GM19240 (cell line): ENCODE results near the gene GMPR.
"Not testable (repeated sequence)": the region's sequence is repeated elsewhere in the genome, so short reads cannot be mapped to it uniquely, and the experiment has no call there.

Source experiments
- DNase-seq: peaks from one replicate; pipeline ENCODE4 v3.0.0; 2011; ENCODE audit warnings: low spot score; ENCODE audit not compliant: insufficient read length

Gene GMPR

GRCh38 chr6:16225062-16225731 lies 13.2 kb upstream of the GMPR start:
- not testable (repeated sequence) for DNase-seq

DNA sequence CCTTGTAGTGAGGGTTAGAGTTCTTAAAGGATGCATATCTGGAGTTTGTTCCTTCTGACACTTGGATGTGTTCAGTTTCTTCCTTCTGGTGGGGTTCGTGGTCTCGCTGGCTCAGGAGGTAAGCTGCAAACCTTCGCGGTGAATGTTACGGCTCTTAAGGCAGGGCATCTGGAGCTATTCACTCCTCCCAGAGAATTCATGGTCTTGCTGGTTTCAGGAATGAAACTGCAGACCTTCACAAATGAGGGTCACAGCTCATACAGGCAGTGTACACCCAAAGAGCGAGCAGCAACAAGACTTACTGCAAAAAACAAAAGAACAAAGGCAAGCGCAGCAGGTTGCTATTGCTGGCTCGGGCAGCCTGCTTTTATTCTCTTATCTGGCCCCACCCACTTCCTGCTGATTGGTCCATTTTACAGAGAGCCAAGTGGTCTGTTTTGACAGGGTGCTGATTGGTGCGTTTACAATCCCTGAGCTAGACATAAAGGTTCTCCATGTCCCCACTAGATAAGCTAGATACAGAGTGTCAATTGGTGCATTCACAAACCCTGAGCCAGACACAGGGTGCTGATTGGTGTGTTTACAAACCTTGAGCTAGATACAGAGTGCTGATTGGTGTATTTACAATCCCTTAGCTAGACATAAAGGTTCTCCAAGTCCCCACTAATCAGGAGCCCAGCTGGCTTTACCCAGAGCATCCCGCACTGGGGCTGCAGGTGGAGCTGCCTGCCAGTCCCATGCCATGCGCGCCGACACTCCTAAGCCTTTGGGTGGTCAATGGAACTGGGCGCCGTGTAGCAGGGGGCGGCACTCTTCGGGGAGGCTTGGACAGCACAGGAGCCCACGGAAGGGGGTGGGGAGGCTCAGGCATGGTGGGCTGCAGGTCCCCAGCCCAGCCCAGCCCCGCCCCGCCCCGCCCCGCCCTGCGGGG lies 12.0 kb upstream of the GMPR start:
- not testable (repeated sequence) for DNase-seq

DNA sequence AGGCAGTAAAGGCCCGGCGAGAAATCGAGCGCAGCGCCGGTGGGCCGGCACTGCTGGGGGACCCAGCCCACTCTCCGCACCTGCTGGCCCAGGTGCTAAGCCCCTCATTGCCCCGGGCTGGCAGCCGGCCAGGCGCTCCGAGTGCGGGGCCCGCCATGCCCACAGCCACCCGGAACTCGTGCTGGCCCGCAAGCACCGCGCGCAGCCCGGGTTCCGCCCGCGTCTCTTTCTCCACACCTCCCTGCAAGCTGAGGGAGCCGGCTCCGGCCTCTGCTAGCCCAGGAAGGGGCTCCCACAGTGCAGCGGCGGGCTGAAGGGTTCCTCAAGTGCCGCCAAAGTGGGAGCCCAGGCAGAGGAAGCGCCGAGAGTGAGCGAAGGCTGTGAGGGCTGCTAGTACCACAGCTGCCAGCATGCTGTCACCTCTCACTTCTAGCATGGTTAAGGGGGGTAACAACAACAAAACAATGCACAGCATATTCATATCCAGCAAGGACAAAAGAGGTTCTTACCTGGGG lies 11.3 kb upstream of the GMPR start:
- no peak for DNase-seq

DNA sequence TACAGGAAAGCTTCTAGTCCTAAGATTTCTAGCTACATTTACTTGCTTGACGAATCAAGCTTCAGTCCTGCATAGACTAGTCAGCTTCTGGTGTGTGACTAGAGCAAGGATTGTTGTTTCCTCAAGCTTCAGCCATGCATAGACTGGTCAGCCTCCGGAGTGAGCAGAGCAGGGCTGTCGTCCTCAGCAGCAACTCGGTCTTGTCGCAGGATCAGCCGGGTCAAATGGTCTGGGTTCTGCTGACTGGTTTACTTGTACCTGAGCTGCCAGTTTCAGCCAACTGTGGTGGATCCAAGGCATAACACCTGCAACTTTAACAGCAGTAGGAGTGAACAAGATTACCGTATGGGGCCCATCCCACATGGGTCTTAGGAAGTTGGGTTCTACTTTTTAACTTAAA lies 10.8 kb upstream of the GMPR start:
- no peak for DNase-seq

- no peak for DNase-seq
These were observed 10.3 kb upstream of the GMPR start for GRCh38 chr6:16228043-16228442.

- no peak for DNase-seq
These were observed 9.4 kb upstream of the GMPR start for GRCh38 chr6:16228709-16229665.

DNA sequence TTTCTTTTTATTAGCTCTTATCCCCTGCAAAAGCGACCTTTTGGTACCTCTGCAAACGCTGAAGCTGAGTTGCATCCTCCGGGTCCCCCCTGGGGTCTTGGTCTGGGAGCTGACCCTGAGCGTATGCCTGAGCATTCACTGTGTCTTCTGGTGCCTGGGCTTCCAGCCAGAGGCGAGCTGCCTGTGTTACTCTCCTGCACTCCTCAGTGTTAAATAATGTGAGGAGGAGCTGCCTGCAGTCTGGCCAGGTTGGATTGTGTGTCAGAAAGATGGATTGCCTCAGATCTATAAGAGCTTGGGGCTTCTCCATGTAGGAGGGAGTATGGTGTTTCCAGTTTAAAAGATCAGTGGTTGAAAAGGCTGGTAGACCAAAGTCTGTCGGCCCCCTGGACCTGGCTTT lies 8.7 kb upstream of the GMPR start:
- no peak for DNase-seq

DNA sequence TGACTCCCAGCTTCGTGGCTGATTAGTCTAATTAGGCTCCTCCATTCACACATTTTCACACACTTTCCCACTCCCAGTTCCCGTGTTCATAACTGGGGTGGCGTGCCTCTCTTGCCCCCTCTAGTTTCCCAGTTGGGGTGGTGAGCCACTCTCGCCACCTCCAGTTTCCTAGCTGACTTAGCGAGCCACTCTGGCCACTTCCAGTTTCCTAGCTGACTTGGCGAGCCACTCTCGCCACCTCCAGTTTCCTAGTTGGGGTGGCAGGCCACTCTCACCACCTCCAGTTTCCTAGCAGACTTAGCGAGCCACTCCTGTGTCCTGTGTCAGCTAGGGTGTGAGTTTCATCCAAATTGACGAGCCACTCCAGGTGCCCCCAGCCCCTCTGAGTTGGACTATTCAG lies 7.4 kb upstream of the GMPR start:
- DNase-seq = no peak

DNA sequence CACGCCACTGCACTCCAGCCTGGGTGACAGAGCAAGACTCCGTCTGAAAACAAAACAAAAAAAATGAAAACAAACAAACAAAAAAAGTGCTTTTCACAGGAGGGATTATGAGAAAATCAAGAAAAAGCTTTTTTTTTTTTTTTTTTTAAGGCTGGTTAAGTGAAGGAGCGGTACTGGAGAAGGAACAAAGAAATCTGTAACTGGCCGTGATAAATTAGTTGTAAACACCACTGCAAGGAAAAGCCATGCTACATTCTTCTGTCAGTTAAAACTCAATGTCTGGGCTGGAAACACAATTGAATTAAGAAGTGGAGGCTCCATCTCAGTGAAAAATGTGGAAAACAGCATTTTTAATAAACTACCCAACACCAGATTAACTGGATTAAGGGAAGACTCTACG lies 6.3 kb upstream of the GMPR start:
- no peak for DNase-seq

DNA sequence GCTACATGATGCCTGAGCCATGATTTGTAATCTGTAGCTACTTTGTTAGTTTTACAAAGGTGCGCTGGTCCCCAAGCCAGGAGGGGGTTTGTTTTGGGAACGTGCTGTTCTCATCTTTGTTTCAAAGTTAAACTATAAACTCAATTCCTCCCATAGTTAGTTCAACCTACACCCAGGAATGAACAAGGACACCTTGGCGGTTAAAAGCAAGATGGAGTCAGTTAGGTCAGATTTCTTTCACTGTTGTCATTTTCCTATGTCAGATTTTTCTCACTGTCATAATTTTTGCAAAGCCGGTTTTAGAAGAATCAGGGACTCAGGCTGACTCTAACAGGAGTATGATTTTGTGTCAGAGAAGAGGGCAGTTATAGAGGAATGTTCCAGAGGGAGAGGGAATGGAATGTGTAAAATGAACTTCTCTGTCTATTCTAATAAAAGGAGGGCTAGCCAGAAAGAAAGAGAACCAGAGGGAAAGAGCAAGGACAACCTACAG lies 2.3 kb upstream of the GMPR start:
- DNase-seq = no peak

DNA sequence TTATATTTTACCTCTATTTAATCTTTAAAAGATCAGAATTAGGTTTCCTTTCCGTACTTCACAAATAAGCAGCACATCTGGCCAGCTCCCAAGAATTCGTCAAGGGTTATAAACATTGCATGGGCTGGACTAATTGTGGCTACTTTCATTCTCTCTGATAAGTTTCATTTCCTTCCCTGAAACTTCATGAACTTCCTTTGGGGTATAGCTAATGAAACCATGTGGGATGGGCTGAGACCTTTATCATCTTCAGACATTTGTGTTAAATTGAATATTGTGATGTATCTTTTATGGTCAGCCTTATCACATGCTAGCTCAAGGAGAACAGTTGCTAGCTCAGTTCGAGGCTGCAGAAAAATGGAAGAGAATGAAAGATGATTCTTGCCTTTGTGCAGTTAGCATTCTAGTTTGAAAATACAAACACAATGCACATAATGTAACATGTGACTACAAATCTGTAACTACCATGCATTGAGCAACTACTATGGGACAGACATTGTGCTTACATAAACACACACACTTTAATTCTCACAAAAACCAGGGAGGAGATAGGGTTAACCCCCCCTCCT lies 1.7 kb upstream of the GMPR start:
- no peak for DNase-seq

DNA sequence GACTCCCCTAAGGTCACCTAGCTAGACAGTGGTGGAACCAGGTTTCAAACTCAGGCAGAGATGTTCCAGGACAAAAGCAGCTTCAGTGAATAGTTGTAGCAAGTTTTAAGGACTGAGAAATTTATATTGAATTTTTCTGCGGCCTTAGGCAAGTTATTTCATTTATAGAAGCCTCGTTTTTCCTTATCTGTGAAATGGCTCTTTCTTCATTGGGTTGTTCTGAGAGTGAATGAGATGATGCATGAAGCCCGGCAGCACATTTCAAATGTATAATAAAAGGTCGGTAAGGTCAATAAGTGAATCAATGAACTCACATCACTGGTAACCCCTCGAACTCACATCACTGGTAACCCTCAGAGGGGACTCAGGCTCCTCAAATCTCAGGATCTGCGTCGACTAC lies 1.1 kb upstream of the GMPR start:
- no peak for DNase-seq

DNA sequence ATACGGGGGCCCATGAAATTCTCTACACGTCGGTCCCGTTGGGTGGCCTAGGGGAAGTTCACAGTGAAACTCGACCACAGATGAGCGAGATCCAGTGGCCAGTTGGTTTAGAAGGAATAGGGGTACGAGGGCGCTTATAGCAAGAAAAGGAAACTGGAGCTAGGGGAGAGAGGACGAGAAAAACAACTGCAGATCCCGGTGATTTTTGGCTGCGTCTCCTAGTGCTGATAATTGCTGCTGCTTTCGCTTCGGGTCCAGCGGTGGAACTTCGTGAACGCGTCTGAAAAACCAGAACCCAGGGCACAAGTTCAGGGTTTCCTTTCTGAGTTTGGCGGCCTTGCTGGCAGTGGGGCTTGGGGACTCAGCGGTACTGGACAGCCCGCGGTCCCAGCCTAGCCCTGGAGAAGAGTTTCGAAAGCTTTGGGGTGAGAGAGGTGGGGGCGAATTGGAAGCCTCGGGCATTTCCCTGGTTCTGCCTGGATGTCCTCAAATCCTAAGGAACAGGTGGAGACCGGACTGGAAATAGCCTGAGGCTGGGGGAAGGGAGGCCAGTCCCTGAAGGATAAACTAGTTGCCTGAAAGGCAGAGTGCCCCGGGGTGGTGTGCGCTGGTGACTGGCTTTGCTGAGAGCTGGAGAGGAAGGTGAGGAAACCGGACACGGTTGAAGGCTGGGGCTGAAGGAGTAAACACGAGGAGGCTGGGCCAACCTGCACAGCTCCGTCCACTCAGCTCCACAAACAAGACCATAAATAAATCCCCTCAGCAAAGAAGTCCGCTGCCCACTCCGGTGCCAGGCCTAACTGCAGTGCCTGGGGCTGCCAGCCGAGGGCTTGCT lies 793 bp downstream of the GMPR start:
- DNase-seq = no peak

DNA sequence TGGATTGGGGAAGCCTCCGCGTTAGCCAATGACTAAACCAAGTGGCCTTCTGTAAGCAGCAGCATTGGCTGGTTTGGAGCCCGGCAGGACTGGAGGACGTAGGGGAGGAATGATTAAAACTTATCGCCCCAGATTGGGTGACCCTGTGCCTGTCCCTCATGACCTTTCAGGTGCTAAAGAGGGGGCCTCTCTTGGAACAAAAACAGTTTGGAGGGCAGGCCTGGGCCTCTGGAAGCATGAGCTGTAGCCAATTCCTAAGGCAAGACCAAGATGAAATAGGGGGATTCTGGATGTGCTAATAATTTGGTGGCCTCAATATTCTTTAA lies 1.4 kb downstream of the GMPR start:
- no peak for DNase-seq

- DNase-seq = no peak
These were observed 2.4 kb downstream of the GMPR start for GRCh38 chr6:16240589-16241320.

GRCh38 chr6:16241321-16241689 lies 2.9 kb downstream of the GMPR start:
- no peak for DNase-seq

DNA sequence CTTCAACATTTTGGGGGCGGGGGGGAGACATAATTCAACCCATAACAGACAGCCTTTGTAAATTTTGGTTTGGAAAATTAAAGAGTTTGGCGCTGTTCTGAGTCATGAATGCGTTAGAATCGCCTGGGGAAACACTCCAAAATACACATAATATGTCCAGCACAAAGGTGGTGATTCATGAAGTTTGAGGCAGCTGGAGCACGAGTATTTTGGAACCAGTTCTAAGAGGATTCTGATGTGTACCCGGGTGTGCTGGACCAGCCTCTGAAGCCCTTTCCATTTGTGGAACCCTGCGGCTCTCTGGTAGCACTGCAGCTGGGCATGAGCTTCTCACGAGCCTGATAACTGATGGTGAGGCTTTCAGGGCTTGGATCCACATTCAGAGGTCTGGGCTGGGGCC lies 4.7 kb downstream of the GMPR start:
- no peak for DNase-seq

DNA sequence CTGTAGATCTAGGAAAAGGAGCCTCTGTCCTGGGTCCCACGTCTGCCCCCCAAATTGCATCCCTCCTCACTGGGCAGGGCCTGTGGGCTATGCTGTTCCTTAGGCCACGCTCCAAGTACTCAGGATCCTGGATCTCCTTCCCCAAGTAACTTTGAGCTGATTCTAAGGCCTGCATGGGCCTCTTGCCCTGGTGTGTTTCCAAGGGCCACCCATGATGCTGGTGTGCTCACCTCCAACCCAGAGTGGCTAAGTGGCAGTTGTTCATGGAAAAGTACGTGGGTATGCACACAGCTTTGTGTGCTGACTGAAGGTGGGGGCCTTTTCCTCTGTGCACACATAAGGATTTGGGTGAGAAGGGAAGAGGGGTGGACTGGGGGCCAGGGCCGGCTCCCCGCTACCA lies 5.3 kb downstream of the GMPR start:
- DNase-seq = no peak

GRCh38 chr6:16244446-16244845 lies 6.1 kb downstream of the GMPR start:
- DNase-seq = no peak
